ENCODE results near the gene C19orf47. TPM values are rescaled to one million over a fixed set of nuclear protein-coding genes. Genes with fewer than 3 reads are reported as not detected.

Gene C19orf47
- polyA plus RNA-seq, 1 donor from 2014 or later = 22.8 TPM

DNA sequence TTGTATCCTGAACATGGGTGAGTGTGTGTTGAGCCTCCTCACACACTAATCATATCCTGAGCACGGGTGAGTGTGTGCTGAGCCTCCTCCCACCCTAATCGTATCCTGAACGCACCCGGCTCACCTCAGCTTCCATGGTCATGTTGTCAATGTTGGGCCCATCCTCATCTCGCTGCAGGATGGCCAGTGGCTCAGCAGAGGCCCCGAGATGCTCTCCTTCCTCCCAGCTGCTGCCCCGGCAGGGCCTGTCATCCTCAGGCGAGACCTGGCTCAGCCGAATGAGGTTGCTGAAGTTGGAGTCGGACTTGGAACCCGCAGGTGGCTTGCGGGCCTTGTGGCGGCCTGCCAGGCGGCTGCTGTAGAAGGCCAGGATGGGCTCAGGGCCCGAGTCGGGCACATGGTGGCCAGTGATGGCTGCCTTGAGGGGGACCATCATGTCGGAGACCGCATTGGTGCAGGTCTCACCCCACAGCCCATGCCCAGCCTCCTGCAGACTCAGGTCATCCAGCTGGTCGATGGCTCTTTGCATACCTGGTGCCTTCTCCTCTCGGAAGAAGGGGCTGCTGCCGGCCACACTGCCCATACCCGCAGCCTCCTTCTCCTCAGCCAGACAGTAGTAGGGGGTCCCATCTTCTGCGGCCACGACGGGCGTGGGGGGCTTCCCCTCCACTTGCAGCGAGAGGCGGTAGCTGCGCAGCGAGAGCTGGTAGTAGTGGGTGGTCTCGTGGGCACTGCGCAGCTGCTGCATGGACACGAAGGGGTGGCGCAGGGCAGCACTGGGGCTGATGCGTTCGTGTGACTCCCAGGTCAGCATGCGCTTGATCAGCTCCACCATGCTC, 32.2 kb upstream of the C19orf47 start:
- H3K36me3 ChIP-seq (ENCODE audit: insufficient read depth, low read length) = no peaks in the 10 kb centered on the region
- H3K27ac ChIP-seq (ENCODE audit: low read length) = no peak overlapping the region
- no peak overlapping the region for H3K9ac ChIP-seq (ENCODE audit: low read length)
- no peaks in the 10 kb centered on the region for H3K9me3 ChIP-seq (ENCODE audit: low read length)
- H3K27me3 ChIP-seq (ENCODE audit: insufficient read depth, low read depth, low read length) = no peaks in the 10 kb centered on the region
- H4K20me1 ChIP-seq (ENCODE audit: insufficient read depth) = no peaks in the 10 kb centered on the region
- no peak overlapping the region for H3K4me3 ChIP-seq (ENCODE audit: low read length)
- H3F3A ChIP-seq (ENCODE audit: insufficient read depth, low read length, poor library complexity, severe bottlenecking) = no peaks in the 10 kb centered on the region
- TF ChIP-seq EP300 (conservative IDR thresholded peaks at IDR 0.05; ENCODE audit: poor library complexity, severe bottlenecking) (no peak), MXI1 (conservative IDR thresholded peaks at IDR 0.05; ENCODE audit: poor library complexity, severe bottlenecking) (no peak), TAF1 (IDR thresholded peaks at IDR 0.05; ENCODE audit: low read depth) (no peak), EZH2 (IDR thresholded peaks at IDR 0.05; ENCODE audit: borderline replicate concordance, insufficient read depth, low read length, poor library complexity, severe bottlenecking) (no peak)
- H3K79me2 ChIP-seq (replicated peaks; ENCODE audit: insufficient read depth, low read length) = no peaks in the 10 kb centered on the region
- H3K4me2 ChIP-seq (ENCODE audit: low read length) = no peak overlapping the region
- H2AFZ ChIP-seq (ENCODE audit: low read depth, low read length) = no peak overlapping the region
- no peaks in the 10 kb centered on the region for H3K9me2 ChIP-seq (ENCODE audit: insufficient read depth, low read length)

DNA sequence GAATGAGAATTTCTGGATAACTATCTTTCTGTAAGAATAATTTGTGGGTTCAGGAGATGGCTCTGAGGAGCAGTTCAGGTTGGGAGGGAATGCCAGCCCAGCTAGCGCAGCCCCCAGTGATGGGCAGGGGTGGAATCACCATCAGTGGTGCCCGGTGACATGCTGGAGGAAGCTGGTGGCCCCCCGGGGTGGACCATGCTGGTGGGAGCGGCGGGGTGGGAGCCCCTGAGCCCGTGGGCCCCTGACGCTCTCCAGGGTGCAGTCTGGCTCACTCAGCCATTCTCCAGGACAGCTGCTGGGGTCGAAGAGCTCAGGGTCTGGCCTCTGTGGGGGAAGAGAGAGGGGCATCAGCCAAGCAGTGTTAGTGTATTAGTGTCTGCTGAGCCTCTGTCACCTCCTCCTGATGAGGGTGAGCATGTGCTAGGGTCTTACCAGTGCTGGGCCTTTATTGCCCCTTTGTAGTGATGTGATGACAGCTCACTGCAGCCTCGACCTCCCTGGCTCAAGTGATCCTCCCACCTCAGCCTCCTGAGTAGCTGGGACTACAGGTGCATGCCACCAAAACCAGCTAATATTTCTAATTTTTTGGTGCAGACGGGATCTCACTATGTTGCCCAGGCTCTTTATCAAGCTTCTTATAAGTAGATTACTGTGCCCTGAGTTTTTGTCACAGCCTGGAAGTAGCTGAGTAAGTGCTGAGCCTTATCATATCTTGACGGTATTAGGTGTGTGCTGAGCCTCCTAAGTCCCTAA, 31.4 kb upstream of the C19orf47 start:
- Histone ChIP-seq H3K27me3 (ENCODE audit: insufficient read depth, low read depth, low read length) (no peaks in the 10 kb centered on the region), H3K4me2 (ENCODE audit: low read length) (no peak overlapping the region), H3K9ac (ENCODE audit: low read length) (no peak overlapping the region), H3K9me3 (ENCODE audit: low read length) (no peaks in the 10 kb centered on the region), H3K9me2 (ENCODE audit: insufficient read depth, low read length) (no peaks in the 10 kb centered on the region), H3K4me3 (ENCODE audit: low read length) (no peak overlapping the region), H2AFZ (ENCODE audit: low read depth, low read length) (no peak overlapping the region), H3F3A (ENCODE audit: insufficient read depth, low read length, poor library complexity, severe bottlenecking) (no peaks in the 10 kb centered on the region), H3K27ac (ENCODE audit: low read length) (no peak overlapping the region), H3K79me2 (replicated peaks; ENCODE audit: insufficient read depth, low read length) (no peaks in the 10 kb centered on the region), H3K36me3 (ENCODE audit: insufficient read depth, low read length) (peaks cover under 1% of the 10 kb centered on the region), H4K20me1 (ENCODE audit: insufficient read depth) (no peaks in the 10 kb centered on the region)
- TF ChIP-seq RAD21 (conservative IDR thresholded peaks at IDR 0.05) (no peak), MXI1 (conservative IDR thresholded peaks at IDR 0.05; ENCODE audit: poor library complexity, severe bottlenecking) (no peak), EZH2 (IDR thresholded peaks at IDR 0.05; ENCODE audit: borderline replicate concordance, insufficient read depth, low read length, poor library complexity, severe bottlenecking) (no peak), POLR2AphosphoS5 (IDR thresholded peaks at IDR 0.05) (no peak), TAF1 (IDR thresholded peaks at IDR 0.05; ENCODE audit: low read depth) (no peak), EP300 (conservative IDR thresholded peaks at IDR 0.05; ENCODE audit: poor library complexity, severe bottlenecking) (no peak), SMC3 (conservative IDR thresholded peaks at IDR 0.05; ENCODE audit: poor library complexity) (no peak)
- TF ChIP-seq, protein P1, sequence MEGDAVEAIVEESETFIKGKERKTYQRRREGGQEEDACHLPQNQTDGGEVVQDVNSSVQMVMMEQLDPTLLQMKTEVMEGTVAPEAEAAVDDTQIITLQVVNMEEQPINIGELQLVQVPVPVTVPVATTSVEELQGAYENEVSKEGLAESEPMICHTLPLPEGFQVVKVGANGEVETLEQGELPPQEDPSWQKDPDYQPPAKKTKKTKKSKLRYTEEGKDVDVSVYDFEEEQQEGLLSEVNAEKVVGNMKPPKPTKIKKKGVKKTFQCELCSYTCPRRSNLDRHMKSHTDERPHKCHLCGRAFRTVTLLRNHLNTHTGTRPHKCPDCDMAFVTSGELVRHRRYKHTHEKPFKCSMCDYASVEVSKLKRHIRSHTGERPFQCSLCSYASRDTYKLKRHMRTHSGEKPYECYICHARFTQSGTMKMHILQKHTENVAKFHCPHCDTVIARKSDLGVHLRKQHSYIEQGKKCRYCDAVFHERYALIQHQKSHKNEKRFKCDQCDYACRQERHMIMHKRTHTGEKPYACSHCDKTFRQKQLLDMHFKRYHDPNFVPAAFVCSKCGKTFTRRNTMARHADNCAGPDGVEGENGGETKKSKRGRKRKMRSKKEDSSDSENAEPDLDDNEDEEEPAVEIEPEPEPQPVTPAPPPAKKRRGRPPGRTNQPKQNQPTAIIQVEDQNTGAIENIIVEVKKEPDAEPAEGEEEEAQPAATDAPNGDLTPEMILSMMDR (IDR thresholded peaks at IDR 0.05; ENCODE audit: poor library complexity, severe bottlenecking) = no peak
- TF ChIP-seq, protein P2, sequence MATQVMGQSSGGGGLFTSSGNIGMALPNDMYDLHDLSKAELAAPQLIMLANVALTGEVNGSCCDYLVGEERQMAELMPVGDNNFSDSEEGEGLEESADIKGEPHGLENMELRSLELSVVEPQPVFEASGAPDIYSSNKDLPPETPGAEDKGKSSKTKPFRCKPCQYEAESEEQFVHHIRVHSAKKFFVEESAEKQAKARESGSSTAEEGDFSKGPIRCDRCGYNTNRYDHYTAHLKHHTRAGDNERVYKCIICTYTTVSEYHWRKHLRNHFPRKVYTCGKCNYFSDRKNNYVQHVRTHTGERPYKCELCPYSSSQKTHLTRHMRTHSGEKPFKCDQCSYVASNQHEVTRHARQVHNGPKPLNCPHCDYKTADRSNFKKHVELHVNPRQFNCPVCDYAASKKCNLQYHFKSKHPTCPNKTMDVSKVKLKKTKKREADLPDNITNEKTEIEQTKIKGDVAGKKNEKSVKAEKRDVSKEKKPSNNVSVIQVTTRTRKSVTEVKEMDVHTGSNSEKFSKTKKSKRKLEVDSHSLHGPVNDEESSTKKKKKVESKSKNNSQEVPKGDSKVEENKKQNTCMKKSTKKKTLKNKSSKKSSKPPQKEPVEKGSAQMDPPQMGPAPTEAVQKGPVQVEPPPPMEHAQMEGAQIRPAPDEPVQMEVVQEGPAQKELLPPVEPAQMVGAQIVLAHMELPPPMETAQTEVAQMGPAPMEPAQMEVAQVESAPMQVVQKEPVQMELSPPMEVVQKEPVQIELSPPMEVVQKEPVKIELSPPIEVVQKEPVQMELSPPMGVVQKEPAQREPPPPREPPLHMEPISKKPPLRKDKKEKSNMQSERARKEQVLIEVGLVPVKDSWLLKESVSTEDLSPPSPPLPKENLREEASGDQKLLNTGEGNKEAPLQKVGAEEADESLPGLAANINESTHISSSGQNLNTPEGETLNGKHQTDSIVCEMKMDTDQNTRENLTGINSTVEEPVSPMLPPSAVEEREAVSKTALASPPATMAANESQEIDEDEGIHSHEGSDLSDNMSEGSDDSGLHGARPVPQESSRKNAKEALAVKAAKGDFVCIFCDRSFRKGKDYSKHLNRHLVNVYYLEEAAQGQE (IDR thresholded peaks at IDR 0.05; ENCODE audit: borderline replicate concordance) = no peak

All from neural cell (in vitro differentiated cells).